Measurements from ENCODE around the gene VMP1. TPM values are rescaled to one million over a fixed set of nuclear protein-coding genes. Genes with fewer than 3 reads are reported as not detected.

The VMP1 gene
- total RNA-seq, 1 experiment from 2014 or later, result 69.4 TPM

GRCh38 chr17:59695945-59696681, 11.3 kb upstream of the VMP1 start:
- H4K20me1 ChIP-seq (ENCODE audit: insufficient read depth, low read depth, low read length), result peaks cover 47% of the 10 kb centered on the region; the same call in 1 of the 2 replicates
- H3K9me2 ChIP-seq (replicated peaks; ENCODE audit: insufficient read depth, low read length), result no peaks in the 10 kb centered on the region
- no peak overlapping the region for H3K4me2 ChIP-seq (ENCODE audit: low read depth, low read length, poor library complexity, severe bottlenecking)
- peaks cover 82% of the 10 kb centered on the region for H3K79me2 ChIP-seq (ENCODE audit: low read length)
- DNase-seq, result no peak
- peaks cover 12% of the 10 kb centered on the region for H3K4me1 ChIP-seq (ENCODE audit: low read length)
- no peak overlapping the region for H3K9ac ChIP-seq (ENCODE audit: low read length)
- H3K4me3 ChIP-seq (ENCODE audit: low read length), result no peak overlapping the region
- H3K9me3 ChIP-seq (ENCODE audit: low read length), result no peaks in the 10 kb centered on the region
- H3K36me3 ChIP-seq (ENCODE audit: insufficient read depth, low read length), result peaks cover 64% of the 10 kb centered on the region
- no peaks in the 10 kb centered on the region for H3K27me3 ChIP-seq (ENCODE audit: low read length)
- no peak overlapping the region for H2AFZ ChIP-seq (ENCODE audit: low read length)
- H3K27ac ChIP-seq (ENCODE audit: low read length), result no peak overlapping the region

- H3K9ac ChIP-seq (ENCODE audit: low read length), result no peak overlapping the region
- H3K27me3 ChIP-seq (ENCODE audit: low read length), result no peaks in the 10 kb centered on the region
- no peak for DNase-seq
- H3K4me2 ChIP-seq (ENCODE audit: low read depth, low read length, poor library complexity, severe bottlenecking), result no peak overlapping the region
- no peak overlapping the region for H2AFZ ChIP-seq (ENCODE audit: low read length)
- peaks cover 84% of the 10 kb centered on the region for H3K79me2 ChIP-seq (ENCODE audit: low read length)
- peaks cover 60% of the 10 kb centered on the region for H3K36me3 ChIP-seq (ENCODE audit: insufficient read depth, low read length)
- H3K27ac ChIP-seq (ENCODE audit: low read length), result no peak overlapping the region
- peaks cover 47% of the 10 kb centered on the region; the same call in 1 of the 2 replicates for H4K20me1 ChIP-seq (ENCODE audit: insufficient read depth, low read depth, low read length)
- no peaks in the 10 kb centered on the region for H3K9me2 ChIP-seq (replicated peaks; ENCODE audit: insufficient read depth, low read length)
- no peaks in the 10 kb centered on the region for H3K9me3 ChIP-seq (ENCODE audit: low read length)
- peaks cover 12% of the 10 kb centered on the region for H3K4me1 ChIP-seq (ENCODE audit: low read length)
- H3K4me3 ChIP-seq (ENCODE audit: low read length), result no peak overlapping the region
These were observed 10.7 kb upstream of the VMP1 start for GRCh38 chr17:59696682-59697277.

GRCh38 chr17:59698143-59698542, 9.3 kb upstream of the VMP1 start:
- peaks cover 47% of the 10 kb centered on the region; the same call in 1 of the 2 replicates for H4K20me1 ChIP-seq (ENCODE audit: insufficient read depth, low read depth, low read length)
- no peak for DNase-seq
- H2AFZ ChIP-seq (ENCODE audit: low read length), result no peak overlapping the region
- H3K9me2 ChIP-seq (replicated peaks; ENCODE audit: insufficient read depth, low read length), result no peaks in the 10 kb centered on the region
- H3K4me2 ChIP-seq (ENCODE audit: low read depth, low read length, poor library complexity, severe bottlenecking), result no peak overlapping the region
- no peak overlapping the region for H3K4me3 ChIP-seq (ENCODE audit: low read length)
- peaks cover 97% of the 10 kb centered on the region for H3K79me2 ChIP-seq (ENCODE audit: low read length)
- no peak overlapping the region for H3K27ac ChIP-seq (ENCODE audit: low read length)
- H3K9me3 ChIP-seq (ENCODE audit: low read length), result no peaks in the 10 kb centered on the region
- no peaks in the 10 kb centered on the region for H3K27me3 ChIP-seq (ENCODE audit: low read length)
- H3K4me1 ChIP-seq (ENCODE audit: low read length), result peaks cover 12% of the 10 kb centered on the region
- H3K36me3 ChIP-seq (ENCODE audit: insufficient read depth, low read length), result peaks cover 60% of the 10 kb centered on the region
- H3K9ac ChIP-seq (ENCODE audit: low read length), result no peak overlapping the region

- no peak overlapping the region for H3K4me2 ChIP-seq (ENCODE audit: low read depth, low read length, poor library complexity, severe bottlenecking)
- H3K36me3 ChIP-seq (ENCODE audit: insufficient read depth, low read length), result peaks cover 51% of the 10 kb centered on the region
- peaks cover 12% of the 10 kb centered on the region for H3K4me1 ChIP-seq (ENCODE audit: low read length)
- no peak overlapping the region for H3K9ac ChIP-seq (ENCODE audit: low read length)
- H3K4me3 ChIP-seq (ENCODE audit: low read length), result no peak overlapping the region
- H3K79me2 ChIP-seq (ENCODE audit: low read length), result peaks cover 99% of the 10 kb centered on the region
- peaks cover 46% of the 10 kb centered on the region; the same call in 1 of the 2 replicates for H4K20me1 ChIP-seq (ENCODE audit: insufficient read depth, low read depth, low read length)
- no peak for DNase-seq
- no peak overlapping the region for H3K27ac ChIP-seq (ENCODE audit: low read length)
- no peaks in the 10 kb centered on the region for H3K9me3 ChIP-seq (ENCODE audit: low read length)
- no peaks in the 10 kb centered on the region for H3K27me3 ChIP-seq (ENCODE audit: low read length)
- no peak overlapping the region for H2AFZ ChIP-seq (ENCODE audit: low read length)
- H3K9me2 ChIP-seq (replicated peaks; ENCODE audit: insufficient read depth, low read length), result no peaks in the 10 kb centered on the region
These were observed 8.2 kb upstream of the VMP1 start for GRCh38 chr17:59699218-59699617.

GRCh38 chr17:59699786-59700185, 7.7 kb upstream of the VMP1 start:
- H3K9ac ChIP-seq (ENCODE audit: low read length), result no peak overlapping the region
- H3K9me3 ChIP-seq (ENCODE audit: low read length), result no peaks in the 10 kb centered on the region
- peaks cover 11% of the 10 kb centered on the region for H3K4me1 ChIP-seq (ENCODE audit: low read length)
- no peaks in the 10 kb centered on the region for H3K9me2 ChIP-seq (replicated peaks; ENCODE audit: insufficient read depth, low read length)
- peaks cover 99% of the 10 kb centered on the region for H3K79me2 ChIP-seq (ENCODE audit: low read length)
- H3K4me2 ChIP-seq (ENCODE audit: low read depth, low read length, poor library complexity, severe bottlenecking), result no peak overlapping the region
- H3K27ac ChIP-seq (ENCODE audit: low read length), result no peak overlapping the region
- H2AFZ ChIP-seq (ENCODE audit: low read length), result no peak overlapping the region
- no peak overlapping the region for H3K4me3 ChIP-seq (ENCODE audit: low read length)
- peaks cover 40% of the 10 kb centered on the region; the same call in 1 of the 2 replicates for H4K20me1 ChIP-seq (ENCODE audit: insufficient read depth, low read depth, low read length)
- H3K36me3 ChIP-seq (ENCODE audit: insufficient read depth, low read length), result peaks cover 46% of the 10 kb centered on the region
- no peaks in the 10 kb centered on the region for H3K27me3 ChIP-seq (ENCODE audit: low read length)
- DNase-seq, result no peak

GRCh38 chr17:59702304-59702703, 5.2 kb upstream of the VMP1 start:
- no peak overlapping the region for H2AFZ ChIP-seq (ENCODE audit: low read length)
- H3K9ac ChIP-seq (ENCODE audit: low read length), result no peak overlapping the region
- no peak overlapping the region for H3K4me2 ChIP-seq (ENCODE audit: low read depth, low read length, poor library complexity, severe bottlenecking)
- H3K9me3 ChIP-seq (ENCODE audit: low read length), result no peaks in the 10 kb centered on the region
- H3K36me3 ChIP-seq (ENCODE audit: insufficient read depth, low read length), result peaks cover 34% of the 10 kb centered on the region
- DNase-seq, result no peak
- H3K27ac ChIP-seq (ENCODE audit: low read length), result no peak overlapping the region
- H3K4me3 ChIP-seq (ENCODE audit: low read length), result no peak overlapping the region
- no peaks in the 10 kb centered on the region for H3K9me2 ChIP-seq (replicated peaks; ENCODE audit: insufficient read depth, low read length)
- no peaks in the 10 kb centered on the region for H3K27me3 ChIP-seq (ENCODE audit: low read length)
- H4K20me1 ChIP-seq (ENCODE audit: insufficient read depth, low read depth, low read length), result peaks cover 26% of the 10 kb centered on the region; the same call in 1 of the 2 replicates
- H3K4me1 ChIP-seq (ENCODE audit: low read length), result peaks cover 21% of the 10 kb centered on the region
- H3K79me2 ChIP-seq (ENCODE audit: low read length), result peaks cover 99% of the 10 kb centered on the region

GRCh38 chr17:59707971-59708430, 547 bp downstream of the VMP1 start:
- peak overlapping the region; percentile 90 for H3K9ac ChIP-seq (ENCODE audit: low read length)
- no peaks in the 10 kb centered on the region for H3K9me3 ChIP-seq (ENCODE audit: low read length)
- no peaks in the 10 kb centered on the region; the same call in 1 of the 2 replicates for H4K20me1 ChIP-seq (ENCODE audit: insufficient read depth, low read depth, low read length)
- no peaks in the 10 kb centered on the region for H3K27me3 ChIP-seq (ENCODE audit: low read length)
- peaks cover 98% of the 10 kb centered on the region for H3K79me2 ChIP-seq (ENCODE audit: low read length)
- peak overlapping the region; percentile 86 for H3K4me2 ChIP-seq (ENCODE audit: low read depth, low read length, poor library complexity, severe bottlenecking)
- H3K9me2 ChIP-seq (replicated peaks; ENCODE audit: insufficient read depth, low read length), result no peaks in the 10 kb centered on the region
- H2AFZ ChIP-seq (ENCODE audit: low read length), result peak overlapping the region; percentile 46; the same call in 1 of the 2 replicates
- peak overlapping the region; percentile 91 for H3K4me3 ChIP-seq (ENCODE audit: low read length)
- peak overlapping the region; percentile 85 for H3K27ac ChIP-seq (ENCODE audit: low read length)
- peaks cover 51% of the 10 kb centered on the region for H3K4me1 ChIP-seq (ENCODE audit: low read length)
- peak; percentile 64 for DNase-seq
- H3K36me3 ChIP-seq (ENCODE audit: insufficient read depth, low read length), result peaks cover 10% of the 10 kb centered on the region; the same call in 1 of the 2 replicates

GRCh38 chr17:59711936-59712335, 4.5 kb downstream of the VMP1 start:
- Histone ChIP-seq H3K9me2 (replicated peaks; ENCODE audit: insufficient read depth, low read length) (no peaks in the 10 kb centered on the region), H3K27ac (ENCODE audit: low read length) (no peak overlapping the region), H3K4me3 (ENCODE audit: low read length) (no peak overlapping the region), H3K9me3 (ENCODE audit: low read length) (no peaks in the 10 kb centered on the region), H3K9ac (ENCODE audit: low read length) (no peak overlapping the region), H3K79me2 (ENCODE audit: low read length) (peaks cover 98% of the 10 kb centered on the region), H3K4me2 (ENCODE audit: low read depth, low read length, poor library complexity, severe bottlenecking) (no peak overlapping the region), H3K36me3 (ENCODE audit: insufficient read depth, low read length) (no peaks in the 10 kb centered on the region; the same call in 1 of the 2 replicates), H3K4me1 (ENCODE audit: low read length) (peaks cover 36% of the 10 kb centered on the region), H4K20me1 (ENCODE audit: insufficient read depth, low read depth, low read length) (no peaks in the 10 kb centered on the region; the same call in 1 of the 2 replicates), H2AFZ (ENCODE audit: low read length) (no peak overlapping the region), H3K27me3 (ENCODE audit: low read length) (no peaks in the 10 kb centered on the region)
- no peak for DNase-seq
